ENCODE results near the gene RPN1. TPM values are rescaled to one million over a fixed set of nuclear protein-coding genes. Genes with fewer than 3 reads are reported as not detected.

Gene RPN1
- total and polyA plus RNA-seq, 2 of the 13 experiments (the other 11 are each of a cell fraction or from before 2014, with no cell fraction given), result 290 to 342 TPM

DNA sequence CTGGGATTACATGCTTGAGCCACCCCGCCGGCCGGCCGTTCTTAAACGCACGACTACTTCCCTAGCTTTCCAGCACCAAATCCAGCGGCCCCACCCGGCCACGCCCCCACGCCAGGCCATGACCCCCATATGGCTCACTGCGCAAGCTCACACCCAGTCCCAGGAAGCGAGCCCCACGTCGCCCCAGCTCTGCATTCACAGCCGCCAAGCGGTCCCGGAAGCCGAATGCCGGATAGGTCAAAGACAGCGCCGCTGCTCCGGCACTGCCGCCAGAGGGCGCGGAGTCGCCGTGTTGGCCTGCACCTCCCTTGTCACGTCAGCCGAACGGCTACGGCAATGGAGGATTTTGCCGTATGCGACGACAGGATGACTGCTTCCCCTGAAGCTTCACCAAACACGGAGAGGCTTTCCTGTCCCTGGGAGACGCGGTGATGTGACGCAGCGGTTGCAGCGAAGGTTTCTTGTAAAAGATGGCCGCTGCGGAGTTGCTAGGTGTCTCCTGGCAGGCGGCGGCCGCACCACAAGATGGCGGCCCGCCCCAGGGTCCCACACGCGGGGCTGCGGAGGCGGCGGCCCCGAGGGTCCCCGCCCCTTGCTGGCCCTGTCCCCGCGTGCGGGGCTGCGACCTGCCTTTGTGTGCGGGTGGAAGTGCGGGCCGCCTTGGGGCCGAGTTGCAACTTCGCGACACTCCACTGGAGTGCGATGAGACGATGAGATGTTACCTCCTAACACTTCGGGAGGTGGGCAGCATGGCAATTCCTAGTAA lies 30.2 kb upstream of the RPN1 start (continued):
- TF ChIP-seq SRSF9 (IDR thresholded peaks at IDR 0.05; ENCODE audit: borderline replicate concordance, insufficient read depth, low read depth, low read length, poor library complexity, severe bottlenecking) (no peak), ZNF224 (CRISPR knock-in tag; IDR thresholded peaks at IDR 0.05) (peak; percentile 92; the same call in 1 of the 2 replicates), ZNF510 (CRISPR knock-in tag; IDR thresholded peaks at IDR 0.05; ENCODE audit: low read depth) (peak; percentile 87; the same call in 1 of the 2 replicates), MED1 (CRISPR knock-in tag; IDR thresholded peaks at IDR 0.05) (peak; percentile 81), REXO4 (CRISPR knock-in tag; IDR thresholded peaks at IDR 0.05; ENCODE audit: borderline replicate concordance) (no peak), ZBTB7B (CRISPR knock-in tag; IDR thresholded peaks at IDR 0.05) (peak; percentile 36; the same call in 1 of the 2 replicates), FOSL1 (CRISPR knock-in tag; IDR thresholded peaks at IDR 0.05; ENCODE audit: borderline replicate concordance) (no peak), SMARCC2 (IDR thresholded peaks at IDR 0.05) (no peak), NKX3-1 (CRISPR knock-in tag; IDR thresholded peaks at IDR 0.05) (no peak; the same call in 1 of the 2 replicates), NR1H2 (CRISPR knock-in tag; IDR thresholded peaks at IDR 0.05; ENCODE audit: borderline replicate concordance, low read depth) (no peak), ZNF136 (CRISPR knock-in tag; IDR thresholded peaks at IDR 0.05; ENCODE audit: low read depth) (peak; percentile 93), CCDC6 (CRISPR knock-in tag; IDR thresholded peaks at IDR 0.05) (no peak), MIXL1 (CRISPR knock-in tag; IDR thresholded peaks at IDR 0.05) (0 out of 2 replicates have a peak, but pooled peaks have one; percentile 46), FOXK2 (IDR thresholded peaks at IDR 0.05) (no peak), ZFP1 (CRISPR knock-in tag; IDR thresholded peaks at IDR 0.05) (0 out of 2 replicates have a peak, but pooled peaks have one; percentile 23), HDAC1 (CRISPR knock-in tag; IDR thresholded peaks at IDR 0.05) (peak; percentile 97), MEIS1 (CRISPR knock-in tag; IDR thresholded peaks at IDR 0.05; ENCODE audit: borderline replicate concordance) (peak; percentile 95; the same call in 1 of the 2 replicates)
- TF ChIP-seq, protein P1, sequence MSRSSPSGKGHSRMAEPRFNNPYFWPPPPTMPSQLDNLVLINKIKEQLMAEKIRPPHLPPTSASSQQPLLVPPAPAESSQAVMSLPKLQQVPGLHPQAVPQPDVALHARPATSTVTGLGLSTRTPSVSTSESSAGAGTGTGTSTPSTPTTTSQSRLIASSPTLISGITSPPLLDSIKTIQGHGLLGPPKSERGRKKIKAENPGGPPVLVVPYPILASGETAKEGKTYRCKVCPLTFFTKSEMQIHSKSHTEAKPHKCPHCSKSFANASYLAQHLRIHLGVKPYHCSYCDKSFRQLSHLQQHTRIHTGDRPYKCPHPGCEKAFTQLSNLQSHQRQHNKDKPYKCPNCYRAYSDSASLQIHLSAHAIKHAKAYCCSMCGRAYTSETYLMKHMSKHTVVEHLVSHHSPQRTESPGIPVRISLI (CRISPR knock-in tag; IDR thresholded peaks at IDR 0.05; ENCODE audit: borderline replicate concordance), result peak; percentile 76; the same call in 1 of the 2 replicates
- TF ChIP-seq, protein P2, sequence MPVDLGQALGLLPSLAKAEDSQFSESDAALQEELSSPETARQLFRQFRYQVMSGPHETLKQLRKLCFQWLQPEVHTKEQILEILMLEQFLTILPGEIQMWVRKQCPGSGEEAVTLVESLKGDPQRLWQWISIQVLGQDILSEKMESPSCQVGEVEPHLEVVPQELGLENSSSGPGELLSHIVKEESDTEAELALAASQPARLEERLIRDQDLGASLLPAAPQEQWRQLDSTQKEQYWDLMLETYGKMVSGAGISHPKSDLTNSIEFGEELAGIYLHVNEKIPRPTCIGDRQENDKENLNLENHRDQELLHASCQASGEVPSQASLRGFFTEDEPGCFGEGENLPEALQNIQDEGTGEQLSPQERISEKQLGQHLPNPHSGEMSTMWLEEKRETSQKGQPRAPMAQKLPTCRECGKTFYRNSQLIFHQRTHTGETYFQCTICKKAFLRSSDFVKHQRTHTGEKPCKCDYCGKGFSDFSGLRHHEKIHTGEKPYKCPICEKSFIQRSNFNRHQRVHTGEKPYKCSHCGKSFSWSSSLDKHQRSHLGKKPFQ (CRISPR knock-in tag; IDR thresholded peaks at IDR 0.05; ENCODE audit: insufficient replicate concordance), result no peak
- TF ChIP-seq, protein P3, sequence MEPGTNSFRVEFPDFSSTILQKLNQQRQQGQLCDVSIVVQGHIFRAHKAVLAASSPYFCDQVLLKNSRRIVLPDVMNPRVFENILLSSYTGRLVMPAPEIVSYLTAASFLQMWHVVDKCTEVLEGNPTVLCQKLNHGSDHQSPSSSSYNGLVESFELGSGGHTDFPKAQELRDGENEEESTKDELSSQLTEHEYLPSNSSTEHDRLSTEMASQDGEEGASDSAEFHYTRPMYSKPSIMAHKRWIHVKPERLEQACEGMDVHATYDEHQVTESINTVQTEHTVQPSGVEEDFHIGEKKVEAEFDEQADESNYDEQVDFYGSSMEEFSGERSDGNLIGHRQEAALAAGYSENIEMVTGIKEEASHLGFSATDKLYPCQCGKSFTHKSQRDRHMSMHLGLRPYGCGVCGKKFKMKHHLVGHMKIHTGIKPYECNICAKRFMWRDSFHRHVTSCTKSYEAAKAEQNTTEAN (CRISPR knock-in tag; conservative IDR thresholded peaks at IDR 0.05), result no peak; the same call in 1 of the 2 replicates
- TF ChIP-seq, protein P4, sequence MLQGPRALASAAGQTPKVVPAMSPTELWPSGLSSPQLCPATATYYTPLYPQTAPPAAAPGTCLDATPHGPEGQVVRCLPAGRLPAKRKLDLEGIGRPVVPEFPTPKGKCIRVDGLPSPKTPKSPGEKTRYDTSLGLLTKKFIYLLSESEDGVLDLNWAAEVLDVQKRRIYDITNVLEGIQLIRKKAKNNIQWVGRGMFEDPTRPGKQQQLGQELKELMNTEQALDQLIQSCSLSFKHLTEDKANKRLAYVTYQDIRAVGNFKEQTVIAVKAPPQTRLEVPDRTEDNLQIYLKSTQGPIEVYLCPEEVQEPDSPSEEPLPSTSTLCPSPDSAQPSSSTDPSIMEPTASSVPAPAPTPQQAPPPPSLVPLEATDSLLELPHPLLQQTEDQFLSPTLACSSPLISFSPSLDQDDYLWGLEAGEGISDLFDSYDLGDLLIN (CRISPR knock-in tag; IDR thresholded peaks at IDR 0.05; ENCODE audit: borderline replicate concordance), result no peak
- TF ChIP-seq, protein P5, sequence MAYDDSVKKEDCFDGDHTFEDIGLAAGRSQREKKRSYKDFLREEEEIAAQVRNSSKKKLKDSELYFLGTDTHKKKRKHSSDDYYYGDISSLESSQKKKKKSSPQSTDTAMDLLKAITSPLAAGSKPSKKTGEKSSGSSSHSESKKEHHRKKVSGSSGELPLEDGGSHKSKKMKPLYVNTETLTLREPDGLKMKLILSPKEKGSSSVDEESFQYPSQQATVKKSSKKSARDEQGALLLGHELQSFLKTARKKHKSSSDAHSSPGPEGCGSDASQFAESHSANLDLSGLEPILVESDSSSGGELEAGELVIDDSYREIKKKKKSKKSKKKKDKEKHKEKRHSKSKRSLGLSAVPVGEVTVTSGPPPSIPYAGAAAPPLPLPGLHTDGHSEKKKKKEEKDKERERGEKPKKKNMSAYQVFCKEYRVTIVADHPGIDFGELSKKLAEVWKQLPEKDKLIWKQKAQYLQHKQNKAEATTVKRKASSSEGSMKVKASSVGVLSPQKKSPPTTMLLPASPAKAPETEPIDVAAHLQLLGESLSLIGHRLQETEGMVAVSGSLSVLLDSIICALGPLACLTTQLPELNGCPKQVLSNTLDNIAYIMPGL (CRISPR knock-in tag; IDR thresholded peaks at IDR 0.05; ENCODE audit: borderline replicate concordance in 1 of 2, low read depth in 1 of 2), result peak; percentile 99

Data from HepG2 (cell line).